Neural cell (in vitro differentiated cells): ENCODE data around the gene APOB. TPM values are rescaled to one million over a fixed set of nuclear protein-coding genes. Genes with fewer than 3 reads are reported as not detected.

ENCODE experiments used
- H2AFZ ChIP-seq: fragments of 200-600, 300-800 bp; sonication (generic), shearing (Covaris generic); 2 replicates; pipeline ENCODE4 v1.6.0; 2014; ENCODE audit warnings: low read depth, mild to moderate bottlenecking, antibody characterized with exemption, low read length, moderate library complexity
- H3F3A ChIP-seq: fragments of 200-600 bp; shearing (Covaris generic); 2 replicates; pipeline ENCODE4 v1.6.1; 2016; ENCODE audit warnings: mild to moderate bottlenecking, moderate library complexity, mixed read lengths, antibody characterized with exemption, low read length; ENCODE audit not compliant: insufficient read depth, poor library complexity, severe bottlenecking
- H3K27ac ChIP-seq: fragments of 200-600, 300-800 bp; sonication (generic), shearing (Covaris generic); 2 replicates; pipeline ENCODE4 v1.5.1; 2014; ENCODE audit warnings: mild to moderate bottlenecking, low read length, moderate library complexity
- H3K27me3 ChIP-seq: fragments of 300-800, 200-600 bp; sonication (generic), shearing (Covaris generic); 2 replicates; pipeline ENCODE4 v1.6.0; 2014; ENCODE audit warnings: mild to moderate bottlenecking, low read depth, low read length, moderate library complexity; ENCODE audit not compliant: insufficient read depth
- H3K36me3 ChIP-seq: fragments of 300-800, 200-600 bp; sonication (generic), shearing (Covaris generic); 2 replicates; pipeline ENCODE4 v1.5.1; 2014; ENCODE audit warnings: mild to moderate bottlenecking, antibody characterized with exemption, low read length, moderate library complexity; ENCODE audit not compliant: insufficient read depth
- H3K4me2 ChIP-seq: fragments of 300-800, 200-600 bp; sonication (generic), shearing (Covaris generic); 2 replicates; pipeline ENCODE4 v1.6.0; 2014; ENCODE audit warnings: mild to moderate bottlenecking, low read length
- H3K4me3 ChIP-seq: fragments of 300-800, 200-600 bp; sonication (generic), shearing (Covaris generic); 2 replicates; pipeline ENCODE4 v1.5.1; 2014; ENCODE audit warnings: mild to moderate bottlenecking, low read length, moderate library complexity
- H3K79me2 ChIP-seq: fragments of 200-600 bp; shearing (Covaris generic); replicated peaks from 2 replicates; pipeline ENCODE4 v1.6.0; 2014; ENCODE audit warnings: mild to moderate bottlenecking, low read length, moderate library complexity; ENCODE audit not compliant: insufficient read depth
- H3K9ac ChIP-seq: fragments of 300-800, 200-600 bp; sonication (generic), shearing (Covaris generic); 2 replicates; pipeline ENCODE4 v1.6.1; 2016; ENCODE audit warnings: mild to moderate bottlenecking, low read length, mixed read lengths
- H3K9me2 ChIP-seq: fragments of 200-600 bp; shearing (Covaris generic); 2 replicates; pipeline ENCODE4 v1.6.1; 2016; ENCODE audit warnings: mild to moderate bottlenecking, low read length, mixed read lengths; ENCODE audit not compliant: insufficient read depth
- H3K9me3 ChIP-seq: fragments of 200-600, 300-800 bp; sonication (generic), shearing (Covaris generic); 2 replicates; pipeline ENCODE4 v1.6.1; 2016; ENCODE audit warnings: mild to moderate bottlenecking, mixed run types, low read length, moderate library complexity, mixed read lengths
- H4K20me1 ChIP-seq: fragments of 200-600 bp; shearing (Covaris generic); 2 replicates; pipeline ENCODE4 v1.6.1; 2016; ENCODE audit warnings: mild to moderate bottlenecking, mixed run types; ENCODE audit not compliant: insufficient read depth
- CTCF ChIP-seq: fragments of 450-650 bp; IDR thresholded peaks from 2 replicates; pipeline ENCODE4 v1.5.1; 2014; ENCODE audit warnings: antibody characterized with exemption, mild to moderate bottlenecking, moderate library complexity; ENCODE audit not compliant: poor library complexity, severe bottlenecking
- EP300 ChIP-seq: fragments of 450-650 bp; conservative IDR thresholded peaks from 2 replicates; pipeline ENCODE4 v1.6.1; 2014; ENCODE audit warnings: antibody characterized with exemption, mild to moderate bottlenecking, moderate library complexity; ENCODE audit not compliant: poor library complexity, severe bottlenecking
- EZH2 ChIP-seq: fragments of 200-600, 300-800 bp; shearing (Covaris generic), sonication (generic); IDR thresholded peaks from 2 replicates; pipeline ENCODE4 v1.6.1; 2014; ENCODE audit warnings: antibody characterized with exemption, low read length, borderline replicate concordance, mild to moderate bottlenecking; ENCODE audit not compliant: insufficient read depth, poor library complexity, severe bottlenecking
- MXI1 ChIP-seq: fragments of 450-650 bp; conservative IDR thresholded peaks from 2 replicates; pipeline ENCODE4 v1.6.1; 2014; ENCODE audit warnings: antibody characterized with exemption, mild to moderate bottlenecking; ENCODE audit not compliant: poor library complexity, severe bottlenecking
- POLR2AphosphoS5 ChIP-seq: IDR thresholded peaks from 2 replicates; pipeline ENCODE4 v1.6.1; 2012
- RAD21 ChIP-seq: fragments of 450-650 bp; conservative IDR thresholded peaks from 2 replicates; pipeline ENCODE4 v1.6.1; 2014; ENCODE audit warnings: antibody characterized with exemption, mild to moderate bottlenecking, moderate library complexity
- REST ChIP-seq: IDR thresholded peaks from 2 replicates; pipeline ENCODE4 v1.6.1; 2012; ENCODE audit warnings: borderline replicate concordance
- SMC3 ChIP-seq: fragments of 450-650 bp; conservative IDR thresholded peaks from 2 replicates; pipeline ENCODE4 v1.6.1; 2014; ENCODE audit warnings: antibody characterized with exemption, mild to moderate bottlenecking, moderate library complexity; ENCODE audit not compliant: poor library complexity
- TAF1 ChIP-seq: IDR thresholded peaks from 2 replicates; pipeline ENCODE4 v1.6.1; 2012; ENCODE audit warnings: low read depth
- polyA plus RNA-seq: library from polyadenylated mRNA; depleted of rRNA; stranded (reverse); fragments of >200 nt; gene quantifications from 2 replicates; pipeline ENCODE4 v1.2.3, GENCODE V29; 2014

Gene APOB
- polyA plus RNA-seq, 1 donor from 2014 or later, result not detected

GRCh38 chr2:21037671-21038108 is 6.2 kb downstream of the APOB start:
- no peak for TF ChIP-seq EZH2
- TF ChIP-seq POLR2AphosphoS5, result no peak
- no peak for TF ChIP-seq REST
- no peak for TF ChIP-seq SMC3
- TF ChIP-seq EP300, result no peak
- no peak for TF ChIP-seq RAD21
- TF ChIP-seq TAF1, result no peak
- TF ChIP-seq MXI1, result no peak
- TF ChIP-seq CTCF, result no peak
- Histone ChIP-seq H3K36me3 (no peaks in the 10 kb centered on the region), H3K27me3 (no peaks in the 10 kb centered on the region), H3K4me2 (no peak overlapping the region), H2AFZ (no peak overlapping the region), H3K9ac (no peak overlapping the region), H3K27ac (no peak overlapping the region), H3K79me2 (no peaks in the 10 kb centered on the region), H4K20me1 (no peaks in the 10 kb centered on the region), H3K4me3 (no peak overlapping the region), H3F3A (no peaks in the 10 kb centered on the region), H3K9me2 (no peaks in the 10 kb centered on the region), H3K9me3 (no peaks in the 10 kb centered on the region)

- Histone ChIP-seq H3K4me3 (no peak overlapping the region), H2AFZ (no peak overlapping the region), H3K9me3 (no peaks in the 10 kb centered on the region), H3K4me2 (no peak overlapping the region), H3K9me2 (no peaks in the 10 kb centered on the region), H4K20me1 (no peaks in the 10 kb centered on the region), H3K27me3 (no peaks in the 10 kb centered on the region), H3K79me2 (no peaks in the 10 kb centered on the region), H3K36me3 (no peaks in the 10 kb centered on the region), H3K9ac (no peak overlapping the region), H3K27ac (no peak overlapping the region), H3F3A (no peaks in the 10 kb centered on the region)
- no peak for TF ChIP-seq POLR2AphosphoS5
- TF ChIP-seq CTCF, result no peak
- no peak for TF ChIP-seq REST
- no peak for TF ChIP-seq RAD21
- TF ChIP-seq EZH2, result no peak
- TF ChIP-seq SMC3, result no peak
- TF ChIP-seq EP300, result no peak
- no peak for TF ChIP-seq MXI1
- no peak for TF ChIP-seq TAF1
Measured at GRCh38 chr2:21036708-21037670, 6.9 kb downstream of the APOB start.
